ENCODE data around the gene NOLC1.

The NOLC1 gene

DNA sequence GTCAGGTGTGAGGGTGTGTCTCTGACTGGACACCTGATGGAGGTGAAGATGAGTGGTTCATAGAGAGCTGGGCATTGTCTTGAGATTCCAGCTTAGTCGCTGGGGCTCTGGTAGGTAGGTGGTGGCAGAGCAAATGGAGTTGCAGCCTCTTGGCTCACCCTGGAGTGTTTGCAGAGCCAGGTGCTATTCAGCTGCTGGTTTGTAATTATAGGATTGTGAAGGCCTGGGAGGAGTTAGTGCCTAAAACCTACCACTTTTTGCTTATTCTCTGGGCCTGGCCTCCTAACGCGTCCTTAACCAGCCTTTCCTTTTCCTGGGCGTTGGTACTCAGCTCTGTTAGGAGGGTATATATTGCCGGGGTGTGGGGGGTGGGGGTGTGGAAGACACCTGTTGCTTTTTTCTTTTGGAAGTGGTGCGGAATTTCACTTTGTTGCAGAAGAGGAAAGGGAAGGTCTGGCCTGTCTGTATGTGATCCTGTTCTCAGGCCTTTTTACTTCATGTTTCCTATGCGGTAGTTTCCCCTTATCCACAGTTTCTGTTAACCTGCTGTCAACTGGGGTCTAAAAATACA lies 16.1 kb upstream of the NOLC1 start:
- TF ChIP-seq, protein P1, sequence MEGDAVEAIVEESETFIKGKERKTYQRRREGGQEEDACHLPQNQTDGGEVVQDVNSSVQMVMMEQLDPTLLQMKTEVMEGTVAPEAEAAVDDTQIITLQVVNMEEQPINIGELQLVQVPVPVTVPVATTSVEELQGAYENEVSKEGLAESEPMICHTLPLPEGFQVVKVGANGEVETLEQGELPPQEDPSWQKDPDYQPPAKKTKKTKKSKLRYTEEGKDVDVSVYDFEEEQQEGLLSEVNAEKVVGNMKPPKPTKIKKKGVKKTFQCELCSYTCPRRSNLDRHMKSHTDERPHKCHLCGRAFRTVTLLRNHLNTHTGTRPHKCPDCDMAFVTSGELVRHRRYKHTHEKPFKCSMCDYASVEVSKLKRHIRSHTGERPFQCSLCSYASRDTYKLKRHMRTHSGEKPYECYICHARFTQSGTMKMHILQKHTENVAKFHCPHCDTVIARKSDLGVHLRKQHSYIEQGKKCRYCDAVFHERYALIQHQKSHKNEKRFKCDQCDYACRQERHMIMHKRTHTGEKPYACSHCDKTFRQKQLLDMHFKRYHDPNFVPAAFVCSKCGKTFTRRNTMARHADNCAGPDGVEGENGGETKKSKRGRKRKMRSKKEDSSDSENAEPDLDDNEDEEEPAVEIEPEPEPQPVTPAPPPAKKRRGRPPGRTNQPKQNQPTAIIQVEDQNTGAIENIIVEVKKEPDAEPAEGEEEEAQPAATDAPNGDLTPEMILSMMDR (IDR thresholded peaks at IDR 0.05; ENCODE audit: low read depth, low read length, poor library complexity, severe bottlenecking): no peak
- TF ChIP-seq EZH2phosphoT487 (IDR thresholded peaks at IDR 0.05; ENCODE audit: borderline replicate concordance, low read length): no peak
- H3K36me3 ChIP-seq (ENCODE audit: control insufficient read depth, low read length): peaks cover 81% of the 10 kb centered on the region
- no peak overlapping the region for H3K27ac ChIP-seq (ENCODE audit: low read depth, low read length)
- peak overlapping the region; percentile 87 for H3K4me2 ChIP-seq (ENCODE audit: low read length)
- peak overlapping the region; percentile 19; the same call in 1 of the 2 replicates for H3K4me3 ChIP-seq (ENCODE audit: low read length)
- H3K27me3 ChIP-seq (ENCODE audit: control insufficient read depth, low read length): no peaks in the 10 kb centered on the region
- no peaks in the 10 kb centered on the region for H3K9me3 ChIP-seq (ENCODE audit: control insufficient read depth, insufficient read depth, low read length)
- H4K20me1 ChIP-seq (ENCODE audit: control insufficient read depth, insufficient read depth, low read depth, low read length): peaks cover 17% of the 10 kb centered on the region
- peaks cover 28% of the 10 kb centered on the region for H3K4me1 ChIP-seq (ENCODE audit: control insufficient read depth, low read length)
- H3K9me2 ChIP-seq (replicated peaks; ENCODE audit: control insufficient read depth, low read length): no peaks in the 10 kb centered on the region
- peaks cover 89% of the 10 kb centered on the region for H3K79me2 ChIP-seq (ENCODE audit: control insufficient read depth, low read length)
- no peaks in the 10 kb centered on the region for H3F3A ChIP-seq (ENCODE audit: control insufficient read depth, insufficient read depth)

DNA sequence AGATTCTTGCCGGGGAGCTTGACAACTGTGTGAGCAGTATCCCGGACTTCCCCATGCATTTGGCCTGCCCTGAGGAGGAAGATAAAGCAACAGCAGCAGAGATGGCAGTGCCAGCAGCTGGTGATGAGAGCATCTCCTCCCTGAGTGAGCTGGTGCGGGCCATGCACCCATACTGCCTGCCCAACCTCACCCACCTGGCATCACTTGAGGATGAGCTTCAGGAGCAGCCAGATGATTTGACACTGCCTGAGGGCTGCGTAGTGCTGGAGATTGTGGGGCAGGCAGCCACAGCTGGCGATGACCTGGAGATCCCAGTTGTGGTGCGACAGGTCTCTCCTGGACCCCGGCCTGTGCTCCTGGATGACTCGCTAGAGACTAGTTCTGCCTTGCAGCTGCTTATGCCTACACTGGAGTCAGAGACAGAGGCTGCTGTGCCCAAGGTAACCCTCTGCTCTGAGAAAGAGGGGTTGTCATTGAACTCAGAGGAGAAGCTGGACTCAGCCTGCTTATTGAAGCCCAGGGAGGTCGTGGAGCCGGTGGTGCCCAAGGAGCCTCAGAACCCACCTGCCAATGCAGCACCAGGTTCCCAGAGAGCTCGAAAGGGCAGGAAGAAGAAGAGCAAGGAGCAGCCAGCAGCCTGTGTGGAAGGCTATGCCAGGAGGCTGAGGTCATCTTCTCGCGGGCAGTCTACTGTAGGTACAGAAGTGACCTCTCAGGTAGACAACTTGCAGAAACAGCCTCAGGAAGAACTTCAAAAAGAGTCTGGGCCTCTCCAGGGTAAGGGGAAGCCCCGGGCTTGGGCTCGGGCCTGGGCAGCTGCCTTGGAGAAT lies 12.7 kb upstream of the NOLC1 start:
- Histone ChIP-seq H3K27me3 (ENCODE audit: control insufficient read depth, low read length) (no peaks in the 10 kb centered on the region), H3K4me2 (ENCODE audit: low read length) (no peak overlapping the region), H3F3A (ENCODE audit: control insufficient read depth, insufficient read depth) (no peaks in the 10 kb centered on the region), H3K27ac (ENCODE audit: low read depth, low read length) (no peak overlapping the region), H3K9me2 (replicated peaks; ENCODE audit: control insufficient read depth, low read length) (no peaks in the 10 kb centered on the region), H4K20me1 (ENCODE audit: control insufficient read depth, insufficient read depth, low read depth, low read length) (peaks cover 20% of the 10 kb centered on the region), H3K36me3 (ENCODE audit: control insufficient read depth, low read length) (peaks cover 95% of the 10 kb centered on the region), H3K4me1 (ENCODE audit: control insufficient read depth, low read length) (peaks cover 18% of the 10 kb centered on the region), H3K4me3 (ENCODE audit: low read length) (no peak overlapping the region), H3K9me3 (ENCODE audit: control insufficient read depth, insufficient read depth, low read length) (no peaks in the 10 kb centered on the region), H3K79me2 (ENCODE audit: control insufficient read depth, low read length) (peaks cover 89% of the 10 kb centered on the region)
- TF ChIP-seq, protein P1 (IDR thresholded peaks at IDR 0.05; ENCODE audit: low read depth, low read length, poor library complexity, severe bottlenecking): no peak
- TF ChIP-seq EZH2phosphoT487 (IDR thresholded peaks at IDR 0.05; ENCODE audit: borderline replicate concordance, low read length): no peak

DNA sequence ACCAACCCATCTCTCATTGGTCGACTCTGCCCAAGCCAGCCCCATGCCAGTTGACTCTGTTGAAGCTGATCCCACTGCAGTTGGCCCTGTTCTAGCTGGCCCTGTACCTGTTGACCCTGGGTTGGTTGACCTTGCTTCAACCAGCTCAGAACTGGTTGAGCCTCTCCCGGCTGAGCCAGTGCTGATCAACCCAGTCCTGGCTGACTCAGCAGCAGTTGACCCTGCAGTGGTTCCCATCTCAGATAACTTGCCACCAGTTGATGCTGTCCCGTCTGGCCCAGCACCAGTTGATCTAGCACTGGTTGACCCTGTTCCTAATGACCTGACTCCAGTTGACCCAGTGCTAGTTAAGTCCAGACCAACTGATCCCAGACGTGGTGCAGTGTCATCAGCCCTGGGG lies 12.0 kb upstream of the NOLC1 start:
- peaks cover 94% of the 10 kb centered on the region for H3K36me3 ChIP-seq (ENCODE audit: control insufficient read depth, low read length)
- no peaks in the 10 kb centered on the region for H3F3A ChIP-seq (ENCODE audit: control insufficient read depth, insufficient read depth)
- H3K79me2 ChIP-seq (ENCODE audit: control insufficient read depth, low read length): peaks cover 85% of the 10 kb centered on the region
- H3K4me1 ChIP-seq (ENCODE audit: control insufficient read depth, low read length): peaks cover 11% of the 10 kb centered on the region
- no peaks in the 10 kb centered on the region for H3K27me3 ChIP-seq (ENCODE audit: control insufficient read depth, low read length)
- H4K20me1 ChIP-seq (ENCODE audit: control insufficient read depth, insufficient read depth, low read depth, low read length): peaks cover 17% of the 10 kb centered on the region
- H3K9me2 ChIP-seq (replicated peaks; ENCODE audit: control insufficient read depth, low read length): no peaks in the 10 kb centered on the region
- no peak overlapping the region for H3K4me3 ChIP-seq (ENCODE audit: low read length)
- H3K27ac ChIP-seq (ENCODE audit: low read depth, low read length): no peak overlapping the region
- H3K4me2 ChIP-seq (ENCODE audit: low read length): no peak overlapping the region
- no peaks in the 10 kb centered on the region for H3K9me3 ChIP-seq (ENCODE audit: control insufficient read depth, insufficient read depth, low read length)
- TF ChIP-seq EZH2phosphoT487 (IDR thresholded peaks at IDR 0.05; ENCODE audit: borderline replicate concordance, low read length): no peak
- TF ChIP-seq, protein P1 (IDR thresholded peaks at IDR 0.05; ENCODE audit: low read depth, low read length, poor library complexity, severe bottlenecking): no peak

Data from DOHH2 (cell line).